Choroid plexus epithelial cell (primary cell): ENCODE data around the gene MPHOSPH9.

Experiments
- DNase-seq: peaks from one replicate; pipeline ENCODE4 v3.0.0-alpha.2; 2010; ENCODE audit warnings: low read depth
- H3K4me3 ChIP-seq: 2 replicates; pipeline ENCODE4 v1.5.1; 2011; ENCODE audit warnings: low read depth, mild to moderate bottlenecking, control low read depth, low read length, moderate library complexity
- TF ChIP-seq, protein P1 (sequence below): conservative IDR thresholded peaks from 2 replicates; pipeline ENCODE4 v1.5.1; 2011; ENCODE audit warnings: low read depth, mild to moderate bottlenecking, control low read depth, inconsistent platforms, low read length, moderate library complexity

Gene MPHOSPH9

DNA sequence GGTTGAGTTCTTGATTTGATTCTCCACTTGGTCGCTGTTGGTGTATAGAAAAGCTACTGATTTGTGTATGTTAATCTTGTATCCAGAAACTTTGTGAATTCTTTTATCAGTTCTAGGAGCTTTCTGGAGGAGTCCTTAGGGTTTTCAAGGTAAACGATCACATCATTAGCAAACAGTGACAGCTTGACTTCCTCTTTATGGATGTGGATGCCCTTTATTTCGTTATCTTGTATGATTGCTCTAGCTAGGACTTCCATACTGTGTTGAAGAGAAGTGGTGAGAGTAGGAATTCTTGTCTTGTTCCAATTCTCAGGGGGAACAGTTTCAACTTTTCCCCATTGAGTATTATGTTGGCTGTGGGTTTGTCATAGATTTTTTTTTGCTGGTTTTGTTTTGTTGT, 12.7 kb upstream of the MPHOSPH9 start:
- DNase-seq, result no peak
- TF ChIP-seq, protein P1, sequence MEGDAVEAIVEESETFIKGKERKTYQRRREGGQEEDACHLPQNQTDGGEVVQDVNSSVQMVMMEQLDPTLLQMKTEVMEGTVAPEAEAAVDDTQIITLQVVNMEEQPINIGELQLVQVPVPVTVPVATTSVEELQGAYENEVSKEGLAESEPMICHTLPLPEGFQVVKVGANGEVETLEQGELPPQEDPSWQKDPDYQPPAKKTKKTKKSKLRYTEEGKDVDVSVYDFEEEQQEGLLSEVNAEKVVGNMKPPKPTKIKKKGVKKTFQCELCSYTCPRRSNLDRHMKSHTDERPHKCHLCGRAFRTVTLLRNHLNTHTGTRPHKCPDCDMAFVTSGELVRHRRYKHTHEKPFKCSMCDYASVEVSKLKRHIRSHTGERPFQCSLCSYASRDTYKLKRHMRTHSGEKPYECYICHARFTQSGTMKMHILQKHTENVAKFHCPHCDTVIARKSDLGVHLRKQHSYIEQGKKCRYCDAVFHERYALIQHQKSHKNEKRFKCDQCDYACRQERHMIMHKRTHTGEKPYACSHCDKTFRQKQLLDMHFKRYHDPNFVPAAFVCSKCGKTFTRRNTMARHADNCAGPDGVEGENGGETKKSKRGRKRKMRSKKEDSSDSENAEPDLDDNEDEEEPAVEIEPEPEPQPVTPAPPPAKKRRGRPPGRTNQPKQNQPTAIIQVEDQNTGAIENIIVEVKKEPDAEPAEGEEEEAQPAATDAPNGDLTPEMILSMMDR, result no peak
- H3K4me3 ChIP-seq, result no peak overlapping the region

DNA sequence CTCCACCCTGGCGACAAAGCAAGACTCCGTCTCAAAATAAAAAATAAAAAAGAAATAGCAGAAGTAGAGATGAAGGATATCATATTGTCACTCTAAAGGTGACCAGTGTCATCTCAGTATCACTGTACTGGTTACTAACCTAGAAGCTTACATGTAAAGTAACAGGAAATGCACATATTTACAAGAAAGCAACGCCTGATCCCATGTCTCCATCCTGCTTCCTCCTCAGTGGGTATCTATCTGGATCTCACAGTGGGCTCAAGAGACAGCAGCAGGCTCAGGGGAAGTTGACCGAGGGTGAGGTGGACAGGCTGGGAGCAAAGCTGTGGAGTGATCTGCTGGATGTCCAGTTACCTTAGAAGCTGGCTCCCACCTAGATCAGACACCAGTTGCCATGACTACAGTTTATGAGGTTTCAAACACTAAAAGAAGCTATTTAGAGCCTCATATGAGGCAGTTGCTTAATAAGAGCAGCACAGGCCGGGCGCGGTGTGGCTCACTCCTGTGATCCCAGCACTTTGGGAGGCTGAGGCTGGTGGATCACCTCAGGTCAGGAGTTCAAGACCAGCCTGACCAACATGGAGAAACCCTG, 10.8 kb upstream of the MPHOSPH9 start:
- TF ChIP-seq, protein P1, result no peak
- no peak overlapping the region for H3K4me3 ChIP-seq
- DNase-seq, result no peak

- no peak overlapping the region for H3K4me3 ChIP-seq
- DNase-seq, result peak; percentile 34
- TF ChIP-seq, protein P1, result no peak
Measured at GRCh38 chr12:123242116-123242904, 9.4 kb upstream of the MPHOSPH9 start.

- DNase-seq, result no peak
- no peak overlapping the region for H3K4me3 ChIP-seq
- TF ChIP-seq, protein P1, result no peak
Measured at GRCh38 chr12:123238961-123239360, 6.0 kb upstream of the MPHOSPH9 start.

- no peak overlapping the region for H3K4me3 ChIP-seq
- TF ChIP-seq, protein P1, result no peak
- no peak for DNase-seq
Measured at GRCh38 chr12:123238330-123238682, 5.4 kb upstream of the MPHOSPH9 start.

- H3K4me3 ChIP-seq, result no peak overlapping the region
- DNase-seq, result peak; percentile 83
- TF ChIP-seq, protein P1, result peak; percentile 85
Measured at GRCh38 chr12:123237646-123238329, 4.8 kb upstream of the MPHOSPH9 start.
